Right lobe of liver (tissue), 6 donors: ENCODE measurements around the gene DPP10. TPM values are rescaled to one million over a fixed set of nuclear protein-coding genes. Genes with fewer than 3 reads are reported as not detected.

Experiments
- ATAC-seq, 4 donors: fragments of 200-7000 bp; cut with Tn5 transposase; one replicate each; pipeline ENCODE4 v1.9.1; 2020; ENCODE audit warnings: mild to moderate bottlenecking in 4 of 4, moderate library complexity in 4 of 4
- DNase-seq, 3 donors: peaks; one replicate each; pipeline ENCODE4 v3.0.0-alpha.2; 2020
- H3K27ac ChIP-seq, 3 donors: fragments of 200-600 bp; one replicate each; pipeline ENCODE4 v1.8.0; 2022
- H3K27me3 ChIP-seq, 2 donors: fragments of 200-600 bp; one replicate each; pipeline ENCODE4 v1.8.0; 2022
- H3K36me3 ChIP-seq, 4 donors: fragments of 200-600 bp; sonication (generic) in 1 of 4; one replicate each; pipeline versions ENCODE4 v1.5.1 to v1.8.0; 2017 to 2022; ENCODE audit warnings: control low read depth in 1 of 4
- H3K4me1 ChIP-seq, 4 donors: fragments of 200-600 bp; sonication (generic) in 1 of 4; one replicate each; pipeline versions ENCODE4 v1.5.1 to v1.8.0; 2017 to 2022; ENCODE audit warnings: control low read depth in 1 of 4
- H3K4me3 ChIP-seq, 3 donors: fragments of 200-600 bp; one replicate each; pipeline ENCODE4 v1.8.0; 2022
- H3K9me3 ChIP-seq, 4 donors: fragments of 200-600 bp; sonication (generic) in 1 of 4; one replicate each; pipeline versions ENCODE4 v1.5.1 to v1.8.0; 2017 to 2022; ENCODE audit warnings: control low read depth in 1 of 4
- CTCF ChIP-seq, 4 donors: fragments of 200-600 bp in 3 of 4; fragments of 450-650 bp in 1 of 4; IDR thresholded peaks; one replicate each; pipeline versions ENCODE4 v1.5.1 to v1.8.0; 2016 to 2022; ENCODE audit warnings: antibody characterized with exemption in 4 of 4, mild to moderate bottlenecking in 2 of 4
- POLR2A ChIP-seq: fragments of 450-650 bp; IDR thresholded peaks from one replicate; pipeline ENCODE4 v1.6.1; 2017; ENCODE audit warnings: antibody characterized with exemption, mild to moderate bottlenecking
- WGBS: methylation state at CpG from one replicate; pipeline ENCODE4 v1.1.6; 2018; ENCODE audit warnings: low coverage, low lambda C conversion rate; ENCODE audit not compliant: insufficient coverage; ENCODE audit errors: missing lambda C conversion rate; 5-methylcytosine and 5-hydroxymethylcytosine counted together
- intact Hi-C, 2 donors: fragments of 100-400 bp; cut with DNase I; formaldehyde crosslinking; loops; one replicate each; pipeline versions ENCODE4 v1.11.2 to v1.14.1; 2022
- total RNA-seq, 6 experiments: library from RNA; depleted of rRNA in 2 of 6; stranded (reverse); fragments of >200 nt in 2 of 6; fragmentation: NEBNext Ultra II Directional in 3 of 6; extraction: Animal tissue kit (Norgen Biotek cat#: 25700) in 3 of 6; gene quantifications; one replicate each; pipeline versions ENCODE4 v1.1.0 to v1.2.4, GENCODE V29; 2016 to 2023
- donor health status: DM: no; HTN: yes; CAD: no.
- donor health status: DM: no; HTN: no; CAD: no.
- donor health status: DM: no; HTN: no; CAD: no.
- donor health status: DM: no; HTN: yes; CAD: no.
- donor health status: DM: no; HTN: yes; CAD: no.

DPP10 gene
- total RNA-seq, 6 experiments from 2014 or later, result 0.09 to 0.19 (median 0.15) TPM; not detected in 2

GRCh38 chr2:115678129-115678528, 1235.7 kb downstream of the DPP10 start:
- DNase-seq (peak in 1 of 3 donors; percentile 48), ATAC-seq (no peak)
- no peak overlapping the region for H3K4me3 ChIP-seq
- H3K4me1 ChIP-seq, result no peaks in the 10 kb centered on the region
- no peak overlapping the region for H3K27ac ChIP-seq
- TF ChIP-seq POLR2A (no peak), CTCF (IDR thresholded peaks at IDR 0.05) (no peak)
- no peaks in the 10 kb centered on the region for H3K27me3 ChIP-seq
- no CpG with 5 or more reads among the region's 5 CpGs for WGBS
- no peaks in the 10 kb centered on the region for H3K9me3 ChIP-seq
- intact Hi-C loops, result no loop called here
- H3K36me3 ChIP-seq, result no peaks in the 10 kb centered on the region

GRCh38 chr2:115684345-115684744, 1241.9 kb downstream of the DPP10 start:
- Histone ChIP-seq H3K36me3 (no peaks in the 10 kb centered on the region), H3K4me1 (no peaks in the 10 kb centered on the region), H3K9me3 (no peaks in the 10 kb centered on the region), H3K27ac (no peak overlapping the region), H3K4me3 (no peak overlapping the region), H3K27me3 (no peaks in the 10 kb centered on the region)
- 42% methylated on average over 5 of the region's 5 CpGs for WGBS
- DNase-seq (no peak), ATAC-seq (no peak)
- TF ChIP-seq CTCF (IDR thresholded peaks at IDR 0.05), result no peak
- TF ChIP-seq POLR2A, result no peak
- intact Hi-C loops, result no loop called here

- Histone ChIP-seq H3K36me3 (no peaks in the 10 kb centered on the region), H3K27ac (no peak overlapping the region), H3K9me3 (no peaks in the 10 kb centered on the region), H3K27me3 (no peaks in the 10 kb centered on the region), H3K4me1 (no peaks in the 10 kb centered on the region), H3K4me3 (no peak overlapping the region)
- no peak for TF ChIP-seq POLR2A
- intact Hi-C loops, result no loop called here
- no peak for DNase-seq
- ATAC-seq, result no peak
- 67% methylated on average over 1 of the region's 1 CpG for WGBS
Observed at GRCh38 chr2:115691409-115691808, 1249.0 kb downstream of the DPP10 start.

- no peak for DNase-seq
- intact Hi-C loops, result no loop called here
- Histone ChIP-seq H3K9me3 (no peaks in the 10 kb centered on the region), H3K4me1 (no peaks in the 10 kb centered on the region), H3K4me3 (no peak overlapping the region), H3K27me3 (no peaks in the 10 kb centered on the region), H3K27ac (no peak overlapping the region), H3K36me3 (no peaks in the 10 kb centered on the region)
- 0% methylated on average over 1 of the region's 1 CpG for WGBS
- no peak for ATAC-seq
- TF ChIP-seq POLR2A (no peak), CTCF (IDR thresholded peaks at IDR 0.05) (no peak)
Observed at GRCh38 chr2:115694651-115695050, 1252.2 kb downstream of the DPP10 start.

- Histone ChIP-seq H3K4me3 (no peak overlapping the region), H3K36me3 (no peaks in the 10 kb centered on the region), H3K9me3 (no peaks in the 10 kb centered on the region), H3K4me1 (no peaks in the 10 kb centered on the region), H3K27me3 (no peaks in the 10 kb centered on the region), H3K27ac (no peak overlapping the region)
- TF ChIP-seq POLR2A (no peak), CTCF (IDR thresholded peaks at IDR 0.05) (no peak)
- WGBS, result 6% methylated on average over 3 of the region's 3 CpGs
- DNase-seq (no peak), ATAC-seq (peak in 1 of 4 donors; percentile 34)
- intact Hi-C loops, result no loop called here
Observed at GRCh38 chr2:115733190-115733775, 1290.8 kb downstream of the DPP10 start.
